ENCODE measurements around the gene CHAC1.
"Not testable (repeated sequence)": the region's sequence is repeated elsewhere in the genome, so short reads cannot be mapped to it uniquely, and the experiment has no call there.

GRCh38 chr15:40954158-40954848 is 1.0 kb downstream of the CHAC1 start:
- not testable (repeated sequence) for TF ChIP-seq EZH2 (IDR thresholded peaks at IDR 0.05; ENCODE audit: borderline replicate concordance, low read depth, low read length, poor library complexity, severe bottlenecking); CTCF (conservative IDR thresholded peaks at IDR 0.05; ENCODE audit: low read depth, low read length)
